HepG2 (cell line): Measurements from ENCODE around the gene COX4I2. TPM values are rescaled to one million over a fixed set of nuclear protein-coding genes. Genes with fewer than 3 reads are reported as not detected.

Source experiments
- MLLT10 ChIP-seq: sonication (generic); formaldehyde crosslinking; IDR thresholded peaks from 2 replicates; pipeline ENCODE4 v1.4.0; 2020; ENCODE audit warnings: missing genetic modification reagents
- POLR2A ChIP-seq, 2 experiments: IDR thresholded peaks; 2 replicates each; pipeline ENCODE4 v1.6.1; 2011; ENCODE audit warnings: low read depth in 2 of 2, low read length in 2 of 2, mild to moderate bottlenecking in 1 of 2, moderate library complexity in 1 of 2; ENCODE audit not compliant: insufficient read depth in 1 of 2
- RBFOX2 ChIP-seq: fragments of 200-400 bp; formaldehyde crosslinking; IDR thresholded peaks from 2 replicates; pipeline ENCODE4 v1.6.1; 2017; ENCODE audit warnings: low read depth, mild to moderate bottlenecking, low read length
- SALL1 ChIP-seq: sonication (generic); formaldehyde crosslinking; IDR thresholded peaks from 2 replicates; pipeline ENCODE4 v1.8.0; 2022; ENCODE audit warnings: mild to moderate bottlenecking, missing genetic modification reagents
- SMAD1 ChIP-seq: sonication (generic); formaldehyde crosslinking; IDR thresholded peaks from 2 replicates; pipeline ENCODE4 v1.4.0; 2020; ENCODE audit warnings: missing genetic modification reagents, low read depth, mild to moderate bottlenecking, borderline replicate concordance
- SSRP1 ChIP-seq: IDR thresholded peaks from 2 replicates; pipeline ENCODE4 v1.6.1; 2016; ENCODE audit warnings: control low read depth
- TEAD2 ChIP-seq: sonication (generic); formaldehyde crosslinking; IDR thresholded peaks from 2 replicates; pipeline ENCODE4 v1.9.0; 2021; ENCODE audit warnings: missing genetic modification reagents
- ZNF207 ChIP-seq: fragments of 450-650 bp; IDR thresholded peaks from 2 replicates; pipeline ENCODE4 v1.6.1; 2016; ENCODE audit warnings: antibody characterized with exemption, borderline replicate concordance
- ZNF350 ChIP-seq: sonication (generic); formaldehyde crosslinking; IDR thresholded peaks from 2 replicates; pipeline ENCODE4 v1.4.0; 2020; ENCODE audit warnings: mild to moderate bottlenecking, low read depth, missing genetic modification reagents, borderline replicate concordance
- ZNF484 ChIP-seq: sonication (generic); formaldehyde crosslinking; IDR thresholded peaks from 2 replicates; pipeline ENCODE4 v1.5.1; 2020; ENCODE audit warnings: mild to moderate bottlenecking, low read depth, missing genetic modification reagents, borderline replicate concordance
- polyA plus RNA-seq, 8 experiments: library from polyadenylated mRNA; depleted of rRNA in 3 of 8; stranded (reverse) in 7 of 8; unstranded in 1 of 8; fragments of >200 nt; fragmentation: Illumina TruSeq in 4 of 8; extraction: Trizol in 4 of 8; gene quantifications; 2 replicates each; pipeline versions ENCODE4 v1.2.1 to v1.2.3, GENCODE V29; 2011 to 2016; ENCODE audit warnings: low read depth in 4 of 8, missing spikeins in 1 of 8, mixed read lengths in 1 of 8; ENCODE audit not compliant: insufficient read depth in 1 of 8
- total RNA-seq, 5 experiments: library from RNA; depleted of rRNA; stranded (reverse); fragments of >200 nt; fragmentation: Illumina TruSeq; extraction: Trizol; gene quantifications; 2 replicates each; pipeline ENCODE4 v1.2.3, GENCODE V29; 2016; ENCODE audit warnings: low read depth in 1 of 5
- TF ChIP-seq, protein P1 (sequence below), 2 experiments: sonication (generic) in 1 of 2; formaldehyde crosslinking in 1 of 2; IDR thresholded peaks; 2 replicates each; pipeline versions ENCODE4 v1.5.1 to v1.6.1; 2011 to 2020; ENCODE audit warnings: borderline replicate concordance in 1 of 2, low read depth in 1 of 2, low read length in 1 of 2, mild to moderate bottlenecking in 1 of 2, missing genetic modification reagents in 1 of 2, moderate library complexity in 1 of 2
- TF ChIP-seq, protein P2 (sequence below): sonication (generic); formaldehyde crosslinking; IDR thresholded peaks from 2 replicates; pipeline ENCODE4 v1.4.0; 2020; ENCODE audit warnings: missing genetic modification reagents, borderline replicate concordance
- TF ChIP-seq, protein P3 (sequence below): sonication (generic); formaldehyde crosslinking; IDR thresholded peaks from 2 replicates; pipeline ENCODE4 v1.4.0; 2020; ENCODE audit warnings: missing genetic modification reagents
- TF ChIP-seq, protein P4 (sequence below): sonication (generic); formaldehyde crosslinking; IDR thresholded peaks from 2 replicates; pipeline ENCODE4 v1.4.0; 2020; ENCODE audit warnings: missing genetic modification reagents
- TF ChIP-seq, protein P5 (sequence below): sonication (generic); formaldehyde crosslinking; IDR thresholded peaks from 2 replicates; pipeline ENCODE4 v1.5.1; 2020; ENCODE audit warnings: mild to moderate bottlenecking, missing genetic modification reagents, moderate library complexity

Gene COX4I2
- total and polyA plus RNA-seq, 2 of the 13 experiments (the other 11 are each of a cell fraction or from before 2014, with no cell fraction given): 1.1 TPM; not detected in 1

DNA sequence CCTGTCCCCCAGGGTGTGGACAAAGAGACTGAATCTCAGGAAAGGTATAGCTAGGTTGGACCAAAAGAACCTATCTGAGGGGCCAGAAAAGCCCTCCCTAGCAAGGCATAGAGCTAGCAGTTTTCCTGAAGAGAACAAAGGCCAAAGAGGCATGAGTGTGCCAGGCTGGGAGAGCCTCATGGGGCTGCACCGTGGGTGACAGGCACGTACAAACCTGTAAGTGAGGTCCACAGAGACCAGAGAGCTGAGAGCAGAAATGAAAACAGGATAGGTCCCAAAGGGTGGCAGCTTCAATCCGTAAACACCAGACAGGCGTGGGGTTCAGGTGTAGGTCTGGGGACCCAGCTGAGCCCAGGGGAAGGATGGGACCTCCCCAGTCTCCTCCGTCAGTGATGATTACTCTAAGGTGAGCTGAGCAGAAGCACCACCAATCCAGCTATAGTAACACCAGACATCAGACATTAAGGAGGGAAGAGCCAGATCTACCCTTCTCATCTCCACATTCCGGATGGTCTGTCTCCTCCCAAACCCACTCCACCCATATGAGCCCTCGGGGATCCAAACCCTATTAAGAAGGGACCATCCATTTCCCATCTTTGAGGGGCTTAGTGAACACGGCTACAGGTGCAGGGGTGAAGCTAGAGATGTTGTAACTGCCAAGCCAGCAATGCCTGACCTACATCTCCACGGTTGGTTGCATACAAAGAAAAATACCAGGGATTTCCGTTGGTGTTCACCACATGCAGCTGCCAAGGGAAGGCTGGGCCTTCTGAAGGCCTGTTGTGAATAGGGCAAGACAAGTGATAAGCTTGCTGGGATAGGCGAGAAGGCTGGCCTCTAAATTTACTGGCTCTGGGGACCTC is 46.7 kb downstream of the COX4I2 start (continued):
- TF ChIP-seq, protein P1, sequence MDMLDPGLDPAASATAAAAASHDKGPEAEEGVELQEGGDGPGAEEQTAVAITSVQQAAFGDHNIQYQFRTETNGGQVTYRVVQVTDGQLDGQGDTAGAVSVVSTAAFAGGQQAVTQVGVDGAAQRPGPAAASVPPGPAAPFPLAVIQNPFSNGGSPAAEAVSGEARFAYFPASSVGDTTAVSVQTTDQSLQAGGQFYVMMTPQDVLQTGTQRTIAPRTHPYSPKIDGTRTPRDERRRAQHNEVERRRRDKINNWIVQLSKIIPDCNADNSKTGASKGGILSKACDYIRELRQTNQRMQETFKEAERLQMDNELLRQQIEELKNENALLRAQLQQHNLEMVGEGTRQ (IDR thresholded peaks at IDR 0.05; ENCODE audit: low read depth, low read length): 0 out of 2 replicates have a peak, but pooled peaks have one; percentile 13
- TF ChIP-seq, protein P1 (CRISPR knock-in tag; IDR thresholded peaks at IDR 0.05; ENCODE audit: borderline replicate concordance): no peak
- TF ChIP-seq, protein P2, sequence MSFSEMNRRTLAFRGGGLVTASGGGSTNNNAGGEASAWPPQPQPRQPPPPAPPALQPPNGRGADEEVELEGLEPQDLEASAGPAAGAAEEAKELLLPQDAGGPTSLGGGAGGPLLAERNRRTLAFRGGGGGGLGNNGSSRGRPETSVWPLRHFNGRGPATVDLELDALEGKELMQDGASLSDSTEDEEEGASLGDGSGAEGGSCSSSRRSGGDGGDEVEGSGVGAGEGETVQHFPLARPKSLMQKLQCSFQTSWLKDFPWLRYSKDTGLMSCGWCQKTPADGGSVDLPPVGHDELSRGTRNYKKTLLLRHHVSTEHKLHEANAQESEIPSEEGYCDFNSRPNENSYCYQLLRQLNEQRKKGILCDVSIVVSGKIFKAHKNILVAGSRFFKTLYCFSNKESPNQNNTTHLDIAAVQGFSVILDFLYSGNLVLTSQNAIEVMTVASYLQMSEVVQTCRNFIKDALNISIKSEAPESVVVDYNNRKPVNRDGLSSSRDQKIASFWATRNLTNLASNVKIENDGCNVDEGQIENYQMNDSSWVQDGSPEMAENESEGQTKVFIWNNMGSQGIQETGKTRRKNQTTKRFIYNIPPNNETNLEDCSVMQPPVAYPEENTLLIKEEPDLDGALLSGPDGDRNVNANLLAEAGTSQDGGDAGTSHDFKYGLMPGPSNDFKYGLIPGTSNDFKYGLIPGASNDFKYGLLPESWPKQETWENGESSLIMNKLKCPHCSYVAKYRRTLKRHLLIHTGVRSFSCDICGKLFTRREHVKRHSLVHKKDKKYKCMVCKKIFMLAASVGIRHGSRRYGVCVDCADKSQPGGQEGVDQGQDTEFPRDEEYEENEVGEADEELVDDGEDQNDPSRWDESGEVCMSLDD (CRISPR knock-in tag): no peak
- TF ChIP-seq SALL1 (0 out of 2 replicates have a peak, but pooled peaks have one; percentile 4), RBFOX2 (0 out of 2 replicates have a peak, but pooled peaks have one; percentile 44), TEAD2 (CRISPR knock-in tag) (no peak), ZNF207 (no peak), ZNF350 (CRISPR knock-in tag) (no peak), ZNF484 (CRISPR knock-in tag) (no peak), SMAD1 (CRISPR knock-in tag) (no peak), SSRP1 (CRISPR knock-in tag) (peak; percentile 90; the same call in 1 of the 2 replicates), POLR2A (IDR thresholded peaks at IDR 0.05; ENCODE audit: insufficient read depth in 1 of 2, low read depth in 2 of 2, low read length in 2 of 2) (peak in 1 of 2 experiments; percentile 62; a peak in 2 of 4 replicates), MLLT10 (CRISPR knock-in tag) (no peak)
- TF ChIP-seq, protein P3, sequence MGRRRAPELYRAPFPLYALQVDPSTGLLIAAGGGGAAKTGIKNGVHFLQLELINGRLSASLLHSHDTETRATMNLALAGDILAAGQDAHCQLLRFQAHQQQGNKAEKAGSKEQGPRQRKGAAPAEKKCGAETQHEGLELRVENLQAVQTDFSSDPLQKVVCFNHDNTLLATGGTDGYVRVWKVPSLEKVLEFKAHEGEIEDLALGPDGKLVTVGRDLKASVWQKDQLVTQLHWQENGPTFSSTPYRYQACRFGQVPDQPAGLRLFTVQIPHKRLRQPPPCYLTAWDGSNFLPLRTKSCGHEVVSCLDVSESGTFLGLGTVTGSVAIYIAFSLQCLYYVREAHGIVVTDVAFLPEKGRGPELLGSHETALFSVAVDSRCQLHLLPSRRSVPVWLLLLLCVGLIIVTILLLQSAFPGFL: no peak
- TF ChIP-seq, protein P4, sequence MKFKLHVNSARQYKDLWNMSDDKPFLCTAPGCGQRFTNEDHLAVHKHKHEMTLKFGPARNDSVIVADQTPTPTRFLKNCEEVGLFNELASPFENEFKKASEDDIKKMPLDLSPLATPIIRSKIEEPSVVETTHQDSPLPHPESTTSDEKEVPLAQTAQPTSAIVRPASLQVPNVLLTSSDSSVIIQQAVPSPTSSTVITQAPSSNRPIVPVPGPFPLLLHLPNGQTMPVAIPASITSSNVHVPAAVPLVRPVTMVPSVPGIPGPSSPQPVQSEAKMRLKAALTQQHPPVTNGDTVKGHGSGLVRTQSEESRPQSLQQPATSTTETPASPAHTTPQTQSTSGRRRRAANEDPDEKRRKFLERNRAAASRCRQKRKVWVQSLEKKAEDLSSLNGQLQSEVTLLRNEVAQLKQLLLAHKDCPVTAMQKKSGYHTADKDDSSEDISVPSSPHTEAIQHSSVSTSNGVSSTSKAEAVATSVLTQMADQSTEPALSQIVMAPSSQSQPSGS (CRISPR knock-in tag): no peak
- TF ChIP-seq, protein P5, sequence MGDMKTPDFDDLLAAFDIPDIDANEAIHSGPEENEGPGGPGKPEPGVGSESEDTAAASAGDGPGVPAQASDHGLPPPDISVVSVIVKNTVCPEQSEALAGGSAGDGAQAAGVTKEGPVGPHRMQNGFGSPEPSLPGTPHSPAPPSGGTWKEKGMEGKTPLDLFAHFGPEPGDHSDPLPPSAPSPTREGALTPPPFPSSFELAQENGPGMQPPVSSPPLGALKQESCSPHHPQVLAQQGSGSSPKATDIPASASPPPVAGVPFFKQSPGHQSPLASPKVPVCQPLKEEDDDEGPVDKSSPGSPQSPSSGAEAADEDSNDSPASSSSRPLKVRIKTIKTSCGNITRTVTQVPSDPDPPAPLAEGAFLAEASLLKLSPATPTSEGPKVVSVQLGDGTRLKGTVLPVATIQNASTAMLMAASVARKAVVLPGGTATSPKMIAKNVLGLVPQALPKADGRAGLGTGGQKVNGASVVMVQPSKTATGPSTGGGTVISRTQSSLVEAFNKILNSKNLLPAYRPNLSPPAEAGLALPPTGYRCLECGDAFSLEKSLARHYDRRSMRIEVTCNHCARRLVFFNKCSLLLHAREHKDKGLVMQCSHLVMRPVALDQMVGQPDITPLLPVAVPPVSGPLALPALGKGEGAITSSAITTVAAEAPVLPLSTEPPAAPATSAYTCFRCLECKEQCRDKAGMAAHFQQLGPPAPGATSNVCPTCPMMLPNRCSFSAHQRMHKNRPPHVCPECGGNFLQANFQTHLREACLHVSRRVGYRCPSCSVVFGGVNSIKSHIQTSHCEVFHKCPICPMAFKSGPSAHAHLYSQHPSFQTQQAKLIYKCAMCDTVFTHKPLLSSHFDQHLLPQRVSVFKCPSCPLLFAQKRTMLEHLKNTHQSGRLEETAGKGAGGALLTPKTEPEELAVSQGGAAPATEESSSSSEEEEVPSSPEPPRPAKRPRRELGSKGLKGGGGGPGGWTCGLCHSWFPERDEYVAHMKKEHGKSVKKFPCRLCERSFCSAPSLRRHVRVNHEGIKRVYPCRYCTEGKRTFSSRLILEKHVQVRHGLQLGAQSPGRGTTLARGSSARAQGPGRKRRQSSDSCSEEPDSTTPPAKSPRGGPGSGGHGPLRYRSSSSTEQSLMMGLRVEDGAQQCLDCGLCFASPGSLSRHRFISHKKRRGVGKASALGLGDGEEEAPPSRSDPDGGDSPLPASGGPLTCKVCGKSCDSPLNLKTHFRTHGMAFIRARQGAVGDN (CRISPR knock-in tag): peak; percentile 38
